ENCODE results near the gene SNRPA1.

SNRPA1 gene

GRCh38 chr15:101294731-101295606 is at the start of gene SNRPA1:
Gene SNRPA1, minus strand, starts transcription at chr15:101295248. Its CDS starts 70 bp downstream, at chr15:101295178.
- Mint-ChIP-seq H3K4me1 (peaks cover 52% of the 10 kb centered on the region), H3K27me3 (no peaks in the 10 kb centered on the region), H3K4me3 (peak within 1 kb of the TSS; percentile 97), H3K9me3 (no peaks in the 10 kb centered on the region), H3K27ac (peak within 1 kb of the TSS; percentile 98 to 99)
- peak; percentile 90 for ATAC-seq
- peak; percentile 96 to 97 for DNase-seq

GRCh38 chr15:101342056-101342455 is 47.0 kb upstream of the SNRPA1 start:
- no peak overlapping the region for H3K27ac Mint-ChIP-seq
- H3K4me3 Mint-ChIP-seq = no peak overlapping the region
- no peak for ATAC-seq
- no peak for DNase-seq
- no peaks in the 10 kb centered on the region for H3K4me1 Mint-ChIP-seq
- peaks cover 35% of the 10 kb centered on the region for H3K27me3 Mint-ChIP-seq
- no peaks in the 10 kb centered on the region for H3K9me3 Mint-ChIP-seq

- no peak for ATAC-seq
- Mint-ChIP-seq H3K9me3 (peaks cover 5 to 20% of the 10 kb centered on the region in 2 donors), H3K4me3 (no peak overlapping the region), H3K27me3 (peaks cover 22% of the 10 kb centered on the region), H3K4me1 (peaks cover 14% of the 10 kb centered on the region), H3K27ac (no peak overlapping the region)
- DNase-seq = no peak
Observed at GRCh38 chr15:101338502-101339057, 43.5 kb upstream of the SNRPA1 start.

GRCh38 chr15:101337976-101338375 is 42.9 kb upstream of the SNRPA1 start:
- H3K4me1 Mint-ChIP-seq = peaks cover 20% of the 10 kb centered on the region
- no peak overlapping the region for H3K27ac Mint-ChIP-seq
- peaks cover 22% of the 10 kb centered on the region for H3K27me3 Mint-ChIP-seq
- H3K9me3 Mint-ChIP-seq = peaks cover 7 to 26% of the 10 kb centered on the region in 2 donors
- no peak for DNase-seq
- ATAC-seq = no peak
- H3K4me3 Mint-ChIP-seq = no peak overlapping the region

DNA sequence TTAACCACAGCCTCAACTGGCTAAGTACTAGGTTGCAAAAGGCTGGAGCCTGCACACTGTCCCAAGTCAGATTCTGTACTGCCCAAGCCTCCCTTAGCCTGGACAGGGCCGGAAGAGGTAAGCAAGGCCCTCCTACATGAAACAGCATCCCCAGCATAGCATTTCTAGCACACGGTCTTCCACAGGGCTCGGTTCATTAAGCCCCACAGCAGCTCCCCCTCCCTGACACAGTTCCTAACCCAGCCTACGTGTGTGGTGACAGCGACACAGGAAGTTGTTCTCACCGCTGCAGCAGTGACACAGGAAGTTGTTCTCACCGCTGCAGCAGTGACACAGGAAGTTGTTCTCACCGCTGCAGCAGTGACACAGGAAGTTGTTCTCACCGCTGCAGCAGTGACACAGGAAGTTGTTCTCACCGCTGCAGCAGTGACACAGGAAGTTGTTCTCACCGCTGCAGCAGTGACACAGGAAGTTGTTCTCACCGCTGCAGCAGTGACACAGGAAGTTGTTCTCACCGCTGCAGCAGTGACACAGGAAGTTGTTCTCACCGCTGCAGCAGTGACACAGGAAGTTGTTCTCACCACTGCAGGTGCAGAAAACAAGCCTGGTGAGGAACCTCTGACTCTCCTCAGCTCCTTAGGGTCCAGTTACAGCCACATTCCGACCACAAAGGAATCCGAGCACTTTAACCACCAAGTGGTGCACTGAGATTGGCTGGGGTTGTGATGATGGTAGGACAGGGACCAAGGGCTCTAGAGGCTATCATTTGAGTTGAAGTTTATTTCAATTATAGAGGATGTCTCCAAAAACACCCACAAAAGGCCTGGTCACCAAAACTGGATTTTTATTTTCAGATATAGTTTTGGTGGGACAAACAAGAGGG is 39.1 kb upstream of the SNRPA1 start:
- Mint-ChIP-seq H3K4me3 (peak overlapping the region; percentile 73 to 74), H3K4me1 (peaks cover 27% of the 10 kb centered on the region)

DNA sequence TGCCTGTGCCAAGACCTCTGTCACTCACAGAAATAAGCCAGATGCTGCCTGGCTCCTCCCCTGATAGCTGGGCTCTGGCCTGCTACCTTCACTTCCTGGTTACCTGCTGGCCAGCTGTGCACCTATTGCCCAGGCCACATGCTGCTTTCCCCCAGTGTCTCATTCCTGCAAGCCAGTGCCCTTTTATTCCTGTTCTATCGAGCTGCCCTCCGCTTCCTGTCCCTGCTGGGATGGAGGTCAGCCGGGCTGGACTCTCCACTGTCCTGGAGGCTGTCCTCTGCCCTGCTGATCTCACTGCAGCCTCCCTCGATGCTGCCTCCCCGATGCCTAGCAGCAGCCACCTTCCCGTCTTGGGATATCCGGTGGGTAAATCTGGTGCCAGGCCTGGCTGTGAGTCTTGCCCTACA is 37.0 kb upstream of the SNRPA1 start:
- H3K27ac Mint-ChIP-seq = no peak overlapping the region
- peaks cover 27% of the 10 kb centered on the region for H3K4me1 Mint-ChIP-seq
- H3K4me3 Mint-ChIP-seq = no peak overlapping the region
- peaks cover 15 to 39% of the 10 kb centered on the region in 2 donors for H3K9me3 Mint-ChIP-seq
- ATAC-seq = no peak
- H3K27me3 Mint-ChIP-seq = peaks cover 8% of the 10 kb centered on the region
- DNase-seq = no peak

More for the DNA sequence above, 39.1 kb upstream of the SNRPA1 start:
- ATAC-seq = peak; percentile 95
- H3K27me3 Mint-ChIP-seq = peaks cover 21% of the 10 kb centered on the region
- peaks cover 15 to 39% of the 10 kb centered on the region in 2 donors for H3K9me3 Mint-ChIP-seq
- DNase-seq = peak; percentile 42 to 72
- H3K27ac Mint-ChIP-seq = peak overlapping the region; percentile 91 to 94

GRCh38 chr15:101329867-101330380 is 34.9 kb upstream of the SNRPA1 start:
- ATAC-seq (no peak), DNase-seq (no peak)
- Mint-ChIP-seq H3K4me3 (no peak overlapping the region), H3K27ac (no peak overlapping the region), H3K4me1 (peaks cover 27% of the 10 kb centered on the region), H3K27me3 (peaks cover 22% of the 10 kb centered on the region), H3K9me3 (peaks cover 10 to 31% of the 10 kb centered on the region in 2 donors)

DNA sequence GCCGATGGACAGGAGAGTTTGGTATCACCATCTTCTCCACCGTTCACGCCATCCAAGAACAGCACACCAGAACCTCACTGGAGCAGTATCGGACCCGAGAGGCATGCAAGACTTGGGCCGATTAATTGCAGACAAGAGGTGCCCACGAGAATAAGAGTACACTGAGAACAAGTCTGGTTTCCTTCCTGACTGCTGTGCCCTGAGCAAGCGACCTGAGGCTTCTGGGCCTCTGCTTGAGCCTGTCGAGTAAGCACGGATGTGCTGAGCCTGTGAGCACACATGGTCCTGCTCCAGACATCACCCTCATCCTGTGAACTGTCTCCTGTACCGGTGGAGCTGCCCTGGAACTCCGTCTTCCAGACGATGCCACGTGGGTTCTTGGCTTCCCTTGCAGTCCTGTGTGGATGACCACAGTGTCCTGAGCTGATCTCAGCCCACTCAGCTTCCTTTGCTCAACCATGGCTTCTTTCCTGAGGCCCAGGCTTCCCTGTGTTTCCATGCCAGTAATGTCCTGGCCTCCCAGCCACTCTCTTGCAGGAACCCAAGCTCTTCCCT is 34.3 kb upstream of the SNRPA1 start:
- H3K4me3 Mint-ChIP-seq = no peak overlapping the region
- DNase-seq = no peak
- peaks cover 21% of the 10 kb centered on the region for H3K4me1 Mint-ChIP-seq

DNA sequence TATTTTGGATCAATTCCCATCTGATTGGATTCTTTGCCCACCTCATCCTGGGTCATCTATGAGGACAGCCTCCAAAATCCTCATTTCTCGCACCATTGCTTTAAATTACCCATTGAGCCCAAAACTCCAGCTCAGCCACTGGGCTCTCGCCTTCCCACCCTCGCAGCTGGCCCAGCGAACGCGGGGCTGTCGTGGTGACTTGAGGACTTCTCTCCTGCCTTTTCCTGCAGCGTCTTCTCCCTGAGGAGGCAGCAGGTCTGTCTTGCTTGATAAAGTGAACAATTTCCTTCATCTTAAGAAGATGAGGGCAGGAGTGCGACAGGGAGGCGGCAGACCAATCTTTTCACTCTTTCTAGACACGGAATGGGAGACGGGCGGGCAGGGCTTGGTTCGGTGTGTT is 33.0 kb upstream of the SNRPA1 start:
- no peak for ATAC-seq
- Mint-ChIP-seq H3K27me3 (peaks cover 22% of the 10 kb centered on the region), H3K9me3 (peaks cover 8 to 13% of the 10 kb centered on the region in 2 donors), H3K4me1 (peaks cover 7% of the 10 kb centered on the region), H3K27ac (no peak overlapping the region), H3K4me3 (no peak overlapping the region)
- no peak for DNase-seq

More for the DNA sequence above, 34.3 kb upstream of the SNRPA1 start:
- peaks cover 10 to 26% of the 10 kb centered on the region in 2 donors for H3K9me3 Mint-ChIP-seq
- peaks cover 22% of the 10 kb centered on the region for H3K27me3 Mint-ChIP-seq
- no peak overlapping the region for H3K27ac Mint-ChIP-seq
- no peak for ATAC-seq

- Mint-ChIP-seq H3K9me3 (peaks cover under 1 to 6% of the 10 kb centered on the region in 2 donors), H3K27ac (no peak overlapping the region), H3K4me3 (no peak overlapping the region), H3K27me3 (peaks cover 22% of the 10 kb centered on the region), H3K4me1 (peaks cover 9% of the 10 kb centered on the region)
- ATAC-seq (peak; percentile 17), DNase-seq (no peak)
Observed at GRCh38 chr15:101327147-101327740, 32.2 kb upstream of the SNRPA1 start.

GRCh38 chr15:101326462-101327146 is 31.6 kb upstream of the SNRPA1 start:
- DNase-seq = no peak
- Mint-ChIP-seq H3K4me1 (peaks cover 12% of the 10 kb centered on the region), H3K27me3 (peaks cover 22% of the 10 kb centered on the region), H3K9me3 (no peaks in the 10 kb centered on the region), H3K27ac (peak overlapping the region in 1 of 2 donors; percentile 29), H3K4me3 (no peak overlapping the region)
- ATAC-seq = peak; percentile 16

DNA sequence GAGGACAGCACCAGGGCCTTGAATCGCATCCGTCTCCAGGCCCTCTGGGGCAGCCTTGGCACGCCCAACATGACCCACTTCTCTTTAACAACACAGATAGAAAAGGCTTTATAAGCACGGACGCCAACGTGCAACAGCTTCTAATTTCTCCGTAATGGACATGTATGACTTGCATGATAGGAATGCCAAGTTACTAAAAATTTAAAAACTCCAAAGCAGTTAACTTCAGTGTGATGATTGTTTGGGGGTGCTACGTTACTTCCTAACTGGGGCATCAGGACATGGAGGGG is 30.9 kb upstream of the SNRPA1 start:
- ATAC-seq = no peak
- H3K4me1 Mint-ChIP-seq = peaks cover 17% of the 10 kb centered on the region
- H3K4me3 Mint-ChIP-seq = no peak overlapping the region
- DNase-seq = no peak
- H3K27ac Mint-ChIP-seq = no peak overlapping the region
- H3K27me3 Mint-ChIP-seq = peaks cover 22% of the 10 kb centered on the region
- H3K9me3 Mint-ChIP-seq = peaks cover 0 to 5% of the 10 kb centered on the region in 2 donors

- Mint-ChIP-seq H3K4me1 (peaks cover 22% of the 10 kb centered on the region), H3K9me3 (peaks cover 0 to 7% of the 10 kb centered on the region in 2 donors), H3K27ac (no peak overlapping the region), H3K4me3 (no peak overlapping the region), H3K27me3 (peaks cover 22% of the 10 kb centered on the region)
- ATAC-seq (no peak), DNase-seq (no peak)
Observed at GRCh38 chr15:101325263-101326025, 30.4 kb upstream of the SNRPA1 start.

All from stimulated activated naive CD8-positive, alpha-beta T cell treated with anti-CD3 and anti-CD28 coated beads, Interleukin-15, amount 100 ng/mL, for 72 hours (primary cell).